ENCODE data around the gene WDR31.

Gene WDR31

DNA sequence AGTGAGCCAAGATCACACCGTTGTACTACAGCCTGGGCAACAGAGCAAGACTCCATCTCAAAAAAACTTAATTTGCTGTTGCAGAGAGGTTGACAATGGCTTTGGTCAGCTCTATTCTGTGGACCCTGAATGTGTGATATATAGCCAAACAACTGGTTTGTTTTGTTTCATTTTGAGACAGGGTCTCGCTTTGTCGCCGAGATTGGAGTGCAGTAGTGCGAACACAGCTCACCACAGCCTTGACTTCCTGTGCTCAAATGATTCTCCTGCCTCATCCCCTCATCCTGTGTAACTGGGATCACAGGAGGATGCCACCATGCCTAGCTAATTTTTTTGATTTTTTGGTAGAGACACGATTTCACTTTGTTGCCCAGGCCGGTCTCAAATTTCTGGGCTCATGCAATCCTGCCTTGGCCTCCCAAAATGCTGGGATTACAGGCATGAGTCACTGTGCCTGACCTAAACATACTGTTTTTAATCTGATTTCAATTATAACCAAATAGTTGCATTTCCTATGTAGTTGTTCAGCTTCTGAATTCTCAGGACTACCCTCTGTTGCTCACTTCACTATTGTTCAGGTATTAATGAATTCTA lies 46.7 kb downstream of the WDR31 start:
- no peak overlapping the region for H3K4me3 ChIP-seq (ENCODE audit: low read depth, low read length)
- no peak for DNase-seq (ENCODE audit: low read depth)
- no peak for TF ChIP-seq CTCF (IDR thresholded peaks at IDR 0.05; ENCODE audit: control insufficient read depth, extremely low read depth, insufficient read depth)

GRCh38 chr9:113290052-113290607 lies 49.9 kb downstream of the WDR31 start:
- no peak for TF ChIP-seq CTCF (IDR thresholded peaks at IDR 0.05; ENCODE audit: control insufficient read depth, extremely low read depth, insufficient read depth)
- H3K4me3 ChIP-seq (ENCODE audit: low read depth, low read length) = no peak overlapping the region
- no peak for DNase-seq (ENCODE audit: low read depth)

GRCh38 chr9:113289091-113289490 lies 51.0 kb downstream of the WDR31 start:
- TF ChIP-seq CTCF (IDR thresholded peaks at IDR 0.05; ENCODE audit: control insufficient read depth, extremely low read depth, insufficient read depth) = no peak
- H3K4me3 ChIP-seq (ENCODE audit: low read depth, low read length) = no peak overlapping the region
- DNase-seq (ENCODE audit: low read depth) = no peak

GRCh38 chr9:113281356-113281755 lies 58.7 kb downstream of the WDR31 start:
- DNase-seq (ENCODE audit: low read depth) = no peak
- H3K4me3 ChIP-seq (ENCODE audit: low read depth, low read length) = no peak overlapping the region
- no peak for TF ChIP-seq CTCF (IDR thresholded peaks at IDR 0.05; ENCODE audit: control insufficient read depth, extremely low read depth, insufficient read depth)

GRCh38 chr9:113278840-113279239 lies 61.2 kb downstream of the WDR31 start:
- no peak for TF ChIP-seq CTCF (IDR thresholded peaks at IDR 0.05; ENCODE audit: control insufficient read depth, extremely low read depth, insufficient read depth)
- H3K4me3 ChIP-seq (ENCODE audit: low read depth, low read length) = no peak overlapping the region
- no peak for DNase-seq (ENCODE audit: low read depth)

DNA sequence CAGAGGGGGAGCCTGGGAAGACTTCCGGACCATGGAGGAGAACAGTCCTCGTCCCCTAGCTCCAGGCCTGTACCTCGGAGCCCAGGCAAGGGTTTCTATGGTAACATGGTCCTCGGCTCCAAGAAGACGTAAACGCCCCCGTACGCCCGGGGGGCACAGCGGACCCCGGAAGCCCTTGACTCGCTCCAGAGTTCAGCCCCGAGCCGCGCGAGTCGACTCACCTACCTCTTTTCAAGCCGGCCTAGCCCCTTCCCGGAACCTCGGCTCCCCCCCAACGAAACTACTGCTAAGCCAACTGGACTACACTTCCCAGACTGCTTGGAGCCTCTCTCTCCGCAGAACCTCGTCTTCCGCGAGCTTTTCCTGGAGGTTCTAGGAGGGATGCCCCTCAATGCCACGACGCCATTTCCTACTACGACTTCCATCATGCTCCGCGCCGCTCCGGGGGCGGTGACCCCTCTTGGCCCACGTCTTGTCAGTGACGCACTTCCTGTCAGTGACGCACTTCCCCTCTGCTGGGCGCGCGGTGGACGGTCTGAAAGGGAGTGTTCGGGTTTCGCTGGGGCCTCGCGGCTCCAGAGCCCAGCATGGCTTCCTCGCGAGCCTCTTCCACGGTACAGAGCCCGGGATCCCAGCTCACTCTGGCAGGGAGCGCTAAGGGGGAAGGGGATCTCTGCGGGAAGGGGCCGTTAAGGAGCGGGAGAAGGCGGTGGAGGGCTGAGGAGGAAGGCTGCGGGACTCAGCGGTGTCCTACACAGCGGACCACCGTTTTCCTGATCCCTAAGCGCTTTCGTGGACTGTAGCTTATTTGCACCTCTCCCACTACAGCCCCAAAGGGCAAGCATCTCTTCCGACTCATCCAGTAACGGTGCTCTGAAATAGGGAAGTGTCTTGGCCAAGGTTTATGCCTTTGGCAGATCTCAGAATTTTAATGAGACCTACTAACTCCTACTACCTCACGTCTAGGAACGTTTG lies 64.6 kb downstream of the WDR31 start, which contains the start of the genes CDC26 and PRPF4:
Gene CDC26 (minus strand): TSS at position 416 of the 975 bp plus-strand sequence. CDS start 3,065 bp downstream, outside the sequence.
Gene PRPF4 (plus strand): TSS at position 502 of the 975 bp plus-strand sequence. CDS start 86 bp downstream, at position 588.
- peak within 1 kb of the TSS; percentile 97 for H3K4me3 ChIP-seq (ENCODE audit: low read depth, low read length)
- TF ChIP-seq CTCF (IDR thresholded peaks at IDR 0.05; ENCODE audit: control insufficient read depth, extremely low read depth, insufficient read depth) = no peak
- peak; percentile 85 for DNase-seq (ENCODE audit: low read depth)
